ENCODE data around the gene NTRK1.

DNA sequence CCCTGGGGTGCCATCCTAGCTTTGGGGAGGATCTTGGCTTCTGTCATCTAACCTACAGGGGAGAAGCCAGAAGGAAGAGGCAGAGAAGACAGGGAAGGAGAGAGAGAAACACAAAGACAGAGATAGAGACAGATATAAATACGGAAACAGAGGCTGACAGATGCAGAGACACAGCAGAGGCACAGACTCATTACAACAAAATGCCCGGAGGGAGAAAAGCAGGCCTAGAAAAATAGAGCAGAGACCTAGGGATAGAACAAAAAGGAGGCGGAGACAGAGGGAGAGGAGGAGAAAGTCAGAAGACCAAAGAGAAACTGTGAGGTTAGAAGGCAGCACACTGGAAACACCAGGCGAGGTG lies 34.8 kb downstream of the NTRK1 start:
- TF ChIP-seq, protein P1, sequence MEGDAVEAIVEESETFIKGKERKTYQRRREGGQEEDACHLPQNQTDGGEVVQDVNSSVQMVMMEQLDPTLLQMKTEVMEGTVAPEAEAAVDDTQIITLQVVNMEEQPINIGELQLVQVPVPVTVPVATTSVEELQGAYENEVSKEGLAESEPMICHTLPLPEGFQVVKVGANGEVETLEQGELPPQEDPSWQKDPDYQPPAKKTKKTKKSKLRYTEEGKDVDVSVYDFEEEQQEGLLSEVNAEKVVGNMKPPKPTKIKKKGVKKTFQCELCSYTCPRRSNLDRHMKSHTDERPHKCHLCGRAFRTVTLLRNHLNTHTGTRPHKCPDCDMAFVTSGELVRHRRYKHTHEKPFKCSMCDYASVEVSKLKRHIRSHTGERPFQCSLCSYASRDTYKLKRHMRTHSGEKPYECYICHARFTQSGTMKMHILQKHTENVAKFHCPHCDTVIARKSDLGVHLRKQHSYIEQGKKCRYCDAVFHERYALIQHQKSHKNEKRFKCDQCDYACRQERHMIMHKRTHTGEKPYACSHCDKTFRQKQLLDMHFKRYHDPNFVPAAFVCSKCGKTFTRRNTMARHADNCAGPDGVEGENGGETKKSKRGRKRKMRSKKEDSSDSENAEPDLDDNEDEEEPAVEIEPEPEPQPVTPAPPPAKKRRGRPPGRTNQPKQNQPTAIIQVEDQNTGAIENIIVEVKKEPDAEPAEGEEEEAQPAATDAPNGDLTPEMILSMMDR (IDR thresholded peaks at IDR 0.05; ENCODE audit: insufficient read depth, low read length) = no peak
- TF ChIP-seq, protein P2, sequence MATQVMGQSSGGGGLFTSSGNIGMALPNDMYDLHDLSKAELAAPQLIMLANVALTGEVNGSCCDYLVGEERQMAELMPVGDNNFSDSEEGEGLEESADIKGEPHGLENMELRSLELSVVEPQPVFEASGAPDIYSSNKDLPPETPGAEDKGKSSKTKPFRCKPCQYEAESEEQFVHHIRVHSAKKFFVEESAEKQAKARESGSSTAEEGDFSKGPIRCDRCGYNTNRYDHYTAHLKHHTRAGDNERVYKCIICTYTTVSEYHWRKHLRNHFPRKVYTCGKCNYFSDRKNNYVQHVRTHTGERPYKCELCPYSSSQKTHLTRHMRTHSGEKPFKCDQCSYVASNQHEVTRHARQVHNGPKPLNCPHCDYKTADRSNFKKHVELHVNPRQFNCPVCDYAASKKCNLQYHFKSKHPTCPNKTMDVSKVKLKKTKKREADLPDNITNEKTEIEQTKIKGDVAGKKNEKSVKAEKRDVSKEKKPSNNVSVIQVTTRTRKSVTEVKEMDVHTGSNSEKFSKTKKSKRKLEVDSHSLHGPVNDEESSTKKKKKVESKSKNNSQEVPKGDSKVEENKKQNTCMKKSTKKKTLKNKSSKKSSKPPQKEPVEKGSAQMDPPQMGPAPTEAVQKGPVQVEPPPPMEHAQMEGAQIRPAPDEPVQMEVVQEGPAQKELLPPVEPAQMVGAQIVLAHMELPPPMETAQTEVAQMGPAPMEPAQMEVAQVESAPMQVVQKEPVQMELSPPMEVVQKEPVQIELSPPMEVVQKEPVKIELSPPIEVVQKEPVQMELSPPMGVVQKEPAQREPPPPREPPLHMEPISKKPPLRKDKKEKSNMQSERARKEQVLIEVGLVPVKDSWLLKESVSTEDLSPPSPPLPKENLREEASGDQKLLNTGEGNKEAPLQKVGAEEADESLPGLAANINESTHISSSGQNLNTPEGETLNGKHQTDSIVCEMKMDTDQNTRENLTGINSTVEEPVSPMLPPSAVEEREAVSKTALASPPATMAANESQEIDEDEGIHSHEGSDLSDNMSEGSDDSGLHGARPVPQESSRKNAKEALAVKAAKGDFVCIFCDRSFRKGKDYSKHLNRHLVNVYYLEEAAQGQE (IDR thresholded peaks at IDR 0.05; ENCODE audit: insufficient replicate concordance, low read depth) = no peak
